Gastrocnemius medialis (tissue), 4 donors: ENCODE data around the gene ACBD6. TPM values are rescaled to one million over a fixed set of nuclear protein-coding genes. Genes with fewer than 3 reads are reported as not detected.
A peak's percentile ranks its signal among the peaks of the same experiment; 100 is the strongest.
"Not testable (repeated sequence)": the region's sequence is repeated elsewhere in the genome, so short reads cannot be mapped to it uniquely, and the experiment has no call there.

ENCODE experiments used
- ATAC-seq, 2 donors: fragments of 150-250 bp; one replicate each; pipeline ENCODE4 v1.9.1; 2016
- DNase-seq, 2 donors: peaks; one replicate each; pipeline ENCODE4 v3.0.0-alpha.2; 2019
- H3K27ac ChIP-seq, 4 donors: fragments of 200-600 bp; sonication (generic); 1 replicate in 1 of 4; 2 replicates in 3 of 4; pipeline ENCODE4 v1.5.1; 2016 to 2018; ENCODE audit warnings: mild to moderate bottlenecking in 2 of 4, moderate library complexity in 1 of 4
- H3K27me3 ChIP-seq, 3 donors: fragments of 200-600 bp; sonication (generic) in 2 of 3; 1 replicate in 1 of 3; 2 replicates in 2 of 3; pipeline versions ENCODE4 v1.5.1 to v1.6.0; 2016 to 2019; ENCODE audit warnings: mild to moderate bottlenecking in 1 of 3, moderate library complexity in 1 of 3
- H3K36me3 ChIP-seq, 2 donors: fragments of 200-600 bp; sonication (generic) in 1 of 2; one replicate each; pipeline ENCODE4 v1.5.1; 2017 to 2018
- H3K4me1 ChIP-seq, 2 donors: fragments of 200-600 bp; sonication (generic) in 1 of 2; one replicate each; pipeline ENCODE4 v1.5.1; 2016 to 2017; ENCODE audit warnings: mild to moderate bottlenecking in 2 of 2
- H3K4me3 ChIP-seq, 4 donors: fragments of 200-600 bp; sonication (generic) in 3 of 4; 1 replicate in 1 of 4; 2 replicates in 3 of 4; pipeline ENCODE4 v1.5.1; 2016 to 2019; ENCODE audit warnings: mild to moderate bottlenecking in 2 of 4
- H3K9me3 ChIP-seq, 3 donors: fragments of 200-600 bp; sonication (generic) in 2 of 3; 1 replicate in 1 of 3; 2 replicates in 2 of 3; pipeline ENCODE4 v1.5.1; 2016 to 2019
- POLR2A ChIP-seq, 2 donors: fragments of 450-650 bp; IDR thresholded peaks; one replicate each; pipeline ENCODE4 v1.6.1; 2017; ENCODE audit warnings: antibody characterized with exemption in 2 of 2, mild to moderate bottlenecking in 2 of 2, moderate library complexity in 2 of 2
- in situ Hi-C, 4 donors: fragments of 200-750 bp; cut with MboI; loops; one replicate each; pipeline versions ENCODE4 v1.15.0 to v1.8.0; 2017; ENCODE audit warnings: low sequenced_read_pairs in 4 of 4
- intact Hi-C: fragments of 100-400 bp; cut with DNase I; formaldehyde crosslinking; loops from one replicate; pipeline ENCODE4 v1.15.1; 2023; ENCODE audit warnings: low total_unique reads
- total RNA-seq, 4 donors: library from RNA; depleted of rRNA; stranded (reverse); fragments of >200 nt; gene quantifications; one replicate each; pipeline versions ENCODE4 v1.1.0 to v1.2.3, GENCODE V29; 2016
- TF ChIP-seq, protein P1 (sequence below), 5 experiments: fragments of 450-650 bp in 3 of 5; fragments of 200-600 bp in 2 of 5; sonication (generic) in 2 of 5; IDR thresholded peaks in 4 of 5; conservative IDR thresholded peaks in 1 of 5; 1 replicate in 4 of 5; 2 replicates in 1 of 5; pipeline ENCODE4 v1.5.1; 2016 to 2019; ENCODE audit warnings: antibody characterized with exemption in 5 of 5, mild to moderate bottlenecking in 3 of 5, moderate library complexity in 3 of 5

ACBD6 gene
- total RNA-seq, 4 donors from 2014 or later, result 15.0 to 27.4 (median 19.1) TPM

DNA sequence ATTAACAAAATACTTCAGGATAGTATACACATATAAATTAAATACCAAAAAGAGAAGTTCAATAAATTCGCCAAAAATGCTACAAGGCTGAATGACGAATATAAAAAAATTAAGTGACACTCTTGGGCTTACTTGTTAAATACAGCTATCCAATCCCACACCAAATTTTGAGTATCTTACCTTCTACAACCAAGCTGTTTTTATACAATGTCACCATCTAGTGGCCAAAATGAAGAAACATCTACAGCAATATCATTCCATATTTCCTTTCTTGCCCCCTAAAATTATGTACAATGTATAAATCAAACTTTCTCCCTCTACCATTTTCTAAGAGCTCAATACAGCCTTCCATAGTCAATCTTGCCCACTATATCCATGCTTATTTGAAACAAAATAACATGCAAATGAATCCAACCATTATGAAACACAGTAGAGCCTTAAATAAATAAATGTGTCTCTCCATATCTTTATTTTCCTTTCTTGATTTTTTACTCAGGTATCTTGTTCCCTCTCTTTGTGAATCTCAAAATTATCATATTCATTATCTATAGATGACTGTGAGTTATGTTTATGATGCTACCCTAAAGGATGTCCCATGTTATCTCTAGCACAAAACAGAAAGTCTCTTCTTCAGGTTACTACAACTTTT lies 86.3 kb downstream of the ACBD6 start:
- no peaks in the 10 kb centered on the region for H3K4me1 ChIP-seq
- no peak overlapping the region for H3K27ac ChIP-seq
- H3K27me3 ChIP-seq, result no peaks in the 10 kb centered on the region
- ATAC-seq (no peak), DNase-seq (no peak)
- intact Hi-C loops (loop anchor here (2.0 kb wide), 1 partner anchor 163 kb away; no protein-coding TSS in a partner anchor), in situ Hi-C loops (no loop called here)
- H3K9me3 ChIP-seq, result no peaks in the 10 kb centered on the region
- TF ChIP-seq POLR2A (IDR thresholded peaks at IDR 0.05), result no peak
- TF ChIP-seq, protein P1, sequence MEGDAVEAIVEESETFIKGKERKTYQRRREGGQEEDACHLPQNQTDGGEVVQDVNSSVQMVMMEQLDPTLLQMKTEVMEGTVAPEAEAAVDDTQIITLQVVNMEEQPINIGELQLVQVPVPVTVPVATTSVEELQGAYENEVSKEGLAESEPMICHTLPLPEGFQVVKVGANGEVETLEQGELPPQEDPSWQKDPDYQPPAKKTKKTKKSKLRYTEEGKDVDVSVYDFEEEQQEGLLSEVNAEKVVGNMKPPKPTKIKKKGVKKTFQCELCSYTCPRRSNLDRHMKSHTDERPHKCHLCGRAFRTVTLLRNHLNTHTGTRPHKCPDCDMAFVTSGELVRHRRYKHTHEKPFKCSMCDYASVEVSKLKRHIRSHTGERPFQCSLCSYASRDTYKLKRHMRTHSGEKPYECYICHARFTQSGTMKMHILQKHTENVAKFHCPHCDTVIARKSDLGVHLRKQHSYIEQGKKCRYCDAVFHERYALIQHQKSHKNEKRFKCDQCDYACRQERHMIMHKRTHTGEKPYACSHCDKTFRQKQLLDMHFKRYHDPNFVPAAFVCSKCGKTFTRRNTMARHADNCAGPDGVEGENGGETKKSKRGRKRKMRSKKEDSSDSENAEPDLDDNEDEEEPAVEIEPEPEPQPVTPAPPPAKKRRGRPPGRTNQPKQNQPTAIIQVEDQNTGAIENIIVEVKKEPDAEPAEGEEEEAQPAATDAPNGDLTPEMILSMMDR (IDR thresholded peaks at IDR 0.05 in 4 of 5, conservative IDR thresholded peaks at IDR 0.05 in 1 of 5), result peak in 4 of 5 experiments; percentile 31 to 47 (median 38)
- H3K4me3 ChIP-seq, result no peak overlapping the region
- H3K36me3 ChIP-seq, result peaks cover 0 to 18% of the 10 kb centered on the region in 2 donors

DNA sequence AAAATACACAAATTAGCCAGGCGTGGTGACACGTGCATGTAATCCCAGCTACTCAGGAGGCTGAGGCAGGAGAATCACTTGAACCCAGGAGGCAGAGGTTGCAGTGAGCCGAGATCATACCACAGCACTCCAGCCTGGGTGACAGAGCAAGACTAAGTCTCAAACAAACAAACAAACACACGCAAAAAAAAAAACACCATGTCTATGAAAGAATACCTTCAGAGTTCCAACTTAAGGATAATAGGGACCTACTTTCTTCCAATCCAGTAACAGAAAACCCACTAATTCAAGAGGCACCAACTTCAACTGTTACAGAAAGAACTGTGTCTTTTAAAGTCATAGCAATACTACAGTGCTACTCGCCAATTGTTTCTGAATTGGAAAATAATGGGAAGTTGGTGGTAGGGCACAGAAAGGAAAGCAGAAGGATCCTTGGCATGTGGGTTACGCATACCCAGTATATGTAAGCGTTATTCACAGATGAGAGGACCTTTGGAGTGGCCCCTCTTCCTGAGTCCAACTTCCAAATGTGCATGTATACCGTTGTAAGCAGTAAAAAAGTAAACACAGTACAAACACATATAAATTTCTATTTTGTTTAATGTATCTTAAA lies 87.0 kb downstream of the ACBD6 start:
- ATAC-seq (no peak), DNase-seq (no peak)
- no peak overlapping the region for H3K4me3 ChIP-seq
- intact Hi-C loops (no loop called here), in situ Hi-C loops (no loop called here)
- no peak overlapping the region for H3K27ac ChIP-seq
- H3K9me3 ChIP-seq, result no peaks in the 10 kb centered on the region
- no peaks in the 10 kb centered on the region for H3K27me3 ChIP-seq
- H3K4me1 ChIP-seq, result no peaks in the 10 kb centered on the region
- H3K36me3 ChIP-seq, result peaks cover 0 to 15% of the 10 kb centered on the region in 2 donors
- TF ChIP-seq, protein P1 (IDR thresholded peaks at IDR 0.05 in 4 of 5, conservative IDR thresholded peaks at IDR 0.05 in 1 of 5), result no peak
- no peak for TF ChIP-seq POLR2A (IDR thresholded peaks at IDR 0.05)

DNA sequence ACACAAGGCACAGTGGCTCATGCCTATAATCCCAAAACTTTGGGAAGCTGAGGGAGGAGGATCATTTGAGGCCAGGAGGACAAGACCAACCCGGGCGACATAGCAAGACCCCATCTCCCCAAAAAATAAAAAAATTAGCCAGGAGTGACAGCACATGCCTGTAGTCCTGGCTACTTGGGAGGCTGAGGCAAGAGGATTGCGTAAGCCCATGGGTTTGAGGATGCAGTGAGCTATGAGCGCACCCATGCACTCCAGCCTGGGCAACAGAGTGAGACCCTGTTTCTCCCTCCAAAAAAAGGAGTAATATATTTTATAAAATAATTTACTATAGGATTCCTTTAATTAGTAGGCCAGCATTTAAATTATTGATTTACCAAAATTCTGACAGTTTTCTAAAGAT lies 89.8 kb downstream of the ACBD6 start:
- intact Hi-C loops, result no loop called here
- Histone ChIP-seq H3K4me3 (no peak overlapping the region), H3K36me3 (peaks cover 0 to 13% of the 10 kb centered on the region in 2 donors), H3K4me1 (no peaks in the 10 kb centered on the region), H3K27me3 (no peaks in the 10 kb centered on the region), H3K9me3 (no peaks in the 10 kb centered on the region), H3K27ac (no peak overlapping the region)
- DNase-seq, result no peak
- in situ Hi-C loops, result no loop called here
- no peak for TF ChIP-seq POLR2A (IDR thresholded peaks at IDR 0.05)
- no peak for ATAC-seq

DNA sequence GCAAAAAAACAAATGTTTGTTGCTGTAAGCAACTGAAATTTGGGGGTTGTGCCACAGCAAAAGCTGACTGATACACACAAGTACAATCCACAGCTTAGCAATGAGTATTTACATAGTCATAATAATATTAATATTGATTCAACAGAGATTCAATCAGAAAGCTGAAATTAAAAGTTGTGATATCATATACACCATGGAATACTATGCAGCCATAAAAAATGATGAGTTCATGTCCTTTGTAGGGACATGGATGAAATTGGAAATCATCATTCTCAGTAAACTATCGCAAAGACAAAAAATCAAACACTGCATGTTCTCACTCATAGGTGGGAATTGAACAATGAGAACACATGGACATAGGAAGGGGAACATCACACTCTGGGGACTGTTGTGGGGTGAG lies 94.2 kb downstream of the ACBD6 start:
- in situ Hi-C loops, H3K4me1 ChIP-seq, H3K27ac ChIP-seq, H3K9me3 ChIP-seq, DNase-seq, H3K27me3 ChIP-seq, intact Hi-C loops, H3K4me3 ChIP-seq, ATAC-seq: not testable (repeated sequence)
- peaks cover 0 to 12% of the 10 kb centered on the region in 2 donors for H3K36me3 ChIP-seq

DNA sequence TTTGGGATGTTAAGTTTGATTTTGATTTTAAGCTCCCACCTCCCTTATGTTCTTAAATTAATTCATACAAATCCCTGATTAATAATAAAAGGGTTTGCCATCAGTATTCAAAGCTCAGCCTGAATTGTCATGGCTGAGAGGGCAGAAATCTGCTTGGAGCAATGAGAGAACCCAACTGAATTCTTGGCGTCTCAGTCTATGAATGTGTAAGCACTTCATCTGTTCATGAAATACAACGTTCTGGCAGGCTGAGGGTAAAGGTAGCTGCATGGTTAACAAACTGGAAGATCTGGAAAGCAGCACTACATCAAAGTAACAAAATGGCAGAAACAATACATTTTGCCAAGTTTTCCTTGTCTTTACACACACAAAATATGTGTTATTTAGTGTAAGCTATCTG lies 95.3 kb downstream of the ACBD6 start:
- in situ Hi-C loops (no loop called here), intact Hi-C loops (no loop called here)
- Histone ChIP-seq H3K4me3 (no peak overlapping the region), H3K4me1 (no peaks in the 10 kb centered on the region), H3K27me3 (no peaks in the 10 kb centered on the region), H3K36me3 (peaks cover 0 to 4% of the 10 kb centered on the region in 2 donors), H3K9me3 (no peaks in the 10 kb centered on the region), H3K27ac (no peak overlapping the region)
- TF ChIP-seq, protein P1 (IDR thresholded peaks at IDR 0.05 in 4 of 5, conservative IDR thresholded peaks at IDR 0.05 in 1 of 5), result no peak
- TF ChIP-seq POLR2A (IDR thresholded peaks at IDR 0.05), result no peak
- no peak for DNase-seq
- ATAC-seq, result no peak
